GM12878 (cell line): ENCODE measurements around the gene TMC6. TPM values are rescaled to one million over a fixed set of nuclear protein-coding genes. Genes with fewer than 3 reads are reported as not detected.

ENCODE experiments used
- ATAC-seq: fragments of 200-7000 bp; cut with Tn5 transposase; 3 replicates; pipeline ENCODE4 v1.9.1; 2020; ENCODE audit warnings: mild to moderate bottlenecking, moderate library complexity
- BruUV-seq: library from RNA; stranded (reverse); fragments of 400-500 nt; replicated peaks from 2 replicates; lab custom pipeline; 2021; lab: Mats Ljungman, UMichigan
- CTCF ChIA-PET: fragments of 300-600 bp; sonication (Branson Sonifier 250); formaldehyde crosslinking; extraction: SDS; loops from one replicate; lab custom pipeline; 2021; ENCODE audit warnings: inconsistent platforms; lab: Yijun Ruan, JAX
- POLR2A ChIA-PET: fragments of 350-600 bp; formaldehyde crosslinking; extraction: SDS; loops from one replicate; lab custom pipeline; 2021; ENCODE audit warnings: inconsistent platforms; lab: Charles Lee
- RAD21 ChIA-PET: fragments of 300-600 bp; sonication (Branson Sonifier 250); formaldehyde crosslinking; loops from one replicate; lab custom pipeline; 2023; ENCODE audit warnings: antibody characterized with exemption; ENCODE audit not compliant: unreplicated experiment; lab: Charles Lee
- SMC1A ChIA-PET: fragments of 300-600 bp; sonication (Branson Sonifier 250); formaldehyde crosslinking; loops from one replicate; lab custom pipeline; 2023; ENCODE audit not compliant: unreplicated experiment, uncharacterized antibody; lab: Charles Lee
- DNase-seq: peaks from one replicate; pipeline ENCODE4 v3.0.0-alpha.2; 2011; ENCODE audit warnings: low read depth, low spot score
- FAIRE-seq: peaks from 3 replicates; lab custom pipeline; 2011; peaks lifted over from hg19 to GRCh38; lab: Jason Lieb, UNC
- H2AFZ ChIP-seq: 2 replicates; pipeline ENCODE4 v1.6.0; 2011; ENCODE audit warnings: low read depth, low read length, control low read depth; ENCODE audit not compliant: control insufficient read depth
- H3K27ac ChIP-seq: 2 replicates; pipeline ENCODE4 v1.5.1; 2011; ENCODE audit warnings: control low read depth; ENCODE audit not compliant: control insufficient read depth, insufficient read depth
- H3K27me3 ChIP-seq, 2 experiments: replicated peaks in 1 of 2; 2 replicates each; pipeline versions ENCODE4 v1.6.0 to v1.6.1; 2011; ENCODE audit warnings: low read length in 1 of 2; ENCODE audit not compliant: control insufficient read depth in 2 of 2, insufficient read depth in 2 of 2
- H3K36me3 ChIP-seq, 2 experiments: 2 replicates each; pipeline ENCODE4 v1.5.1; 2011; ENCODE audit warnings: low read length in 1 of 2; ENCODE audit not compliant: control insufficient read depth in 2 of 2, insufficient read depth in 2 of 2
- H3K4me1 ChIP-seq: 2 replicates; pipeline ENCODE4 v1.6.1; 2011; ENCODE audit warnings: mild to moderate bottlenecking, low read length, moderate library complexity, mixed read lengths; ENCODE audit not compliant: control insufficient read depth, insufficient read depth
- H3K4me2 ChIP-seq: 2 replicates; pipeline ENCODE4 v1.6.0; 2011; ENCODE audit warnings: control low read depth; ENCODE audit not compliant: control insufficient read depth, insufficient read depth
- H3K4me3 ChIP-seq: fragments of 200-600 bp; sonication (generic); 2 replicates; pipeline ENCODE4 v1.5.1; 2016
- H3K79me2 ChIP-seq: 2 replicates; pipeline ENCODE4 v1.6.0; 2011; ENCODE audit warnings: low read length; ENCODE audit not compliant: control insufficient read depth, insufficient read depth
- H3K9ac ChIP-seq: 2 replicates; pipeline ENCODE4 v1.8.0; 2011; ENCODE audit warnings: low read length, control low read depth, mixed read lengths; ENCODE audit not compliant: control insufficient read depth, insufficient read depth
- H3K9me3 ChIP-seq: replicated peaks from 3 replicates; pipeline ENCODE4 v1.5.1; 2011; ENCODE audit warnings: mild to moderate bottlenecking, low read length; ENCODE audit not compliant: control insufficient read depth, insufficient read depth
- H4K20me1 ChIP-seq: 2 replicates; pipeline ENCODE4 v1.6.0; 2011; ENCODE audit not compliant: control insufficient read depth, insufficient read depth
- BRCA1 ChIP-seq: IDR thresholded peaks from 2 replicates; pipeline ENCODE4 v1.6.1; 2011; ENCODE audit warnings: low read depth, low read length, improper control_type of control experiment
- CHD2 ChIP-seq: IDR thresholded peaks from 2 replicates; pipeline ENCODE4 v1.6.1; 2011; ENCODE audit warnings: low read depth, low read length, improper control_type of control experiment, borderline replicate concordance
- EGR1 ChIP-seq, 2 experiments: IDR thresholded peaks; 1 replicate in 1 of 2; 2 replicates in 1 of 2; pipeline ENCODE4 v1.6.1; 2011 to 2012; ENCODE audit warnings: low read depth in 2 of 2, low read length in 2 of 2, borderline replicate concordance in 1 of 2, mild to moderate bottlenecking in 1 of 2, moderate library complexity in 1 of 2
- IKZF1 ChIP-seq: fragments of 450-650 bp; conservative IDR thresholded peaks from 2 replicates; pipeline ENCODE4 v1.6.1; 2017; ENCODE audit warnings: antibody characterized with exemption, mild to moderate bottlenecking
- IKZF2 ChIP-seq, 2 experiments: fragments of 450-650 bp; IDR thresholded peaks; 2 replicates each; pipeline ENCODE4 v1.6.1; 2017; ENCODE audit warnings: mild to moderate bottlenecking in 2 of 2, moderate library complexity in 2 of 2
- MEF2A ChIP-seq: IDR thresholded peaks from 2 replicates; pipeline ENCODE4 v1.6.1; 2011; ENCODE audit warnings: low read depth, mild to moderate bottlenecking, low read length, moderate library complexity; ENCODE audit not compliant: insufficient read depth
- POU2F2 ChIP-seq: IDR thresholded peaks from 3 replicates; pipeline ENCODE4 v1.6.1; 2011; ENCODE audit warnings: low read depth, mild to moderate bottlenecking, low read length, borderline replicate concordance
- RB1 ChIP-seq: fragments of 450-650 bp; formaldehyde crosslinking; IDR thresholded peaks from 2 replicates; pipeline ENCODE4 v1.6.1; 2017; ENCODE audit warnings: mild to moderate bottlenecking, borderline replicate concordance
- ZZZ3 ChIP-seq: IDR thresholded peaks from 2 replicates; pipeline ENCODE4 v1.6.1; 2011; ENCODE audit warnings: low read depth; ENCODE audit not compliant: control insufficient read depth, insufficient read length
- WGBS: methylation state at CpG from one replicate; pipeline ENCODE4 v1.1.6; 2016; ENCODE audit warnings: low lambda C conversion rate; ENCODE audit not compliant: insufficient replicate concordance, insufficient coverage; ENCODE audit errors: missing lambda C conversion rate; 5-methylcytosine and 5-hydroxymethylcytosine counted together
- in situ Hi-C: fragments of 300-500 bp; cut with MboI; formaldehyde crosslinking; loops from 9 replicates; pipeline ENCODE4 v1.14.3; 2018; ENCODE audit warnings: mixed read lengths
- intact Hi-C: fragments of 100-400 bp; cut with micrococcal nuclease; formaldehyde crosslinking; loops from one replicate; pipeline ENCODE4 v1.14.2; 2022; ENCODE audit not compliant: unreplicated experiment
- polyA plus RNA-seq, 11 experiments: library from polyadenylated mRNA; depleted of rRNA in 4 of 11; unstranded in 6 of 11; stranded (reverse) in 5 of 11; fragments of >200 nt; fragmentation: Nextera tagmentation in 4 of 11; fragmentation: Illumina TruSeq in 1 of 11; extraction: Ambion mirVana in 4 of 11; extraction: Trizol in 1 of 11; gene quantifications; 1 replicate in 1 of 11; 2 replicates in 10 of 11; pipeline versions ENCODE4 v1.2.1 to v1.2.3, GENCODE V29; 2011 to 2016; ENCODE audit warnings: inconsistent platforms in 2 of 11, missing spikeins in 2 of 11, low read depth in 1 of 11
- total RNA-seq, 4 experiments: library from RNA; depleted of rRNA in 3 of 4; stranded (reverse); fragments of >200 nt in 3 of 4; fragmentation: Illumina TruSeq in 1 of 4; extraction: Trizol in 1 of 4; gene quantifications; 2 replicates each; pipeline versions ENCODE4 v1.2.1 to v1.2.3, GENCODE V29; 2013 to 2021
- TF ChIP-seq, protein P1 (sequence below): fragments of 150-350 bp; IDR thresholded peaks from 2 replicates; pipeline ENCODE4 v1.6.1; 2016; ENCODE audit warnings: low read depth, low read length
- TF ChIP-seq, protein P2 (sequence below): IDR thresholded peaks from 2 replicates; pipeline ENCODE4 v1.6.1; 2012; ENCODE audit warnings: improper control_type of control experiment, low read depth, low read length; ENCODE audit not compliant: insufficient replicate concordance
- TF ChIP-seq, protein P3 (sequence below): fragments of 450-650 bp; IDR thresholded peaks from 2 replicates; pipeline ENCODE4 v1.6.1; 2016; ENCODE audit warnings: mild to moderate bottlenecking

Gene TMC6
- total and polyA plus RNA-seq, 10 of the 15 experiments (the other 5 are each of a cell fraction or from before 2014, with no cell fraction given): 1.9 to 232 (median 60.6) TPM

DNA sequence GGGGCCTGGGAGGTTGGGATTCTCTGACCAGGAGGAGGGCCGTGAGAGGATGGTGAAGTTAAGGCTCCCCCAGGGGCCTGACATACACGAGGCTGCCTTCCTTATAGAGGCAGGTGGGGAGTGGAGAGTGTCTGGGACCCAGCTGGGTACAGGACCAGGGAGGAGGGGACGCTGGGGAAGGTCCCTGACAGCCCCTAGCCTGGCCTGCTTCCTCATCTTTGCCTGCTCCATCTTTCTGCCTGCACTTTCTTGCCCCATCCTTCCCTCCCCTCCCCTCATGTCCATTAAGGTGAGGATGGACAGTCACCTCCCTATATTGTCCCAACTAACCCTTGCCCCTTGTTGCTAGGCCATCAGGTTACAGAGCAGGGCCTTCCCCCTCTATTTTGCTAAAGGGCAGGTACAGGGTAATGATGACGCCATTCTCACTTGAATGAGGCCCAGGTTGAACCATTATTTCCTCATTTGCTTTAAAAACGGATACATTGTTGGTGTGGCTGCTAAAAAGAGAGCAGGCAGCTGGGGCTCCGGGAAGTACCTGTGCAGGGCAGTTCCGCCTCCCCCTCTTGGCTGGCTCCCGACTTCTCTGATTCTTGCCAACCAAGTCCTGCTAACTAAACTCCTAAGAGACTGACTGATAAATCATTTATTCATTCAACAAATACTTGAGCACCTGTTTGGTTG, 18.9 kb upstream of the TMC6 start:
- FAIRE-seq (peak; percentile 94), DNase-seq (peak; percentile 85), ATAC-seq (peak; percentile 82)
- H2AFZ ChIP-seq: peak overlapping the region; percentile 31
- TSS peak; percentile 73 for BruUV-seq
- peaks cover 70% of the 10 kb centered on the region for H3K4me1 ChIP-seq
- H3K79me2 ChIP-seq: peaks cover 2% of the 10 kb centered on the region
- H3K36me3 ChIP-seq: no peaks in the 10 kb centered on the region
- no peaks in the 10 kb centered on the region for H3K9me3 ChIP-seq
- in situ Hi-C loops: no loop called here
- ChIA-PET CTCF (interaction anchor here (1.0 to 2.3 kb wide), 8 partner anchors 9 to 103 kb away, joined by 3 to 11 read pairs (median 4); partner anchors contain the start of gene TMC8), RAD21 (interaction anchor here (0.7 to 1.6 kb wide), 6 partner anchors 22 to 40 kb away, joined by 3 to 6 read pairs (median 4); no protein-coding TSS in a partner anchor), SMC1A (interaction anchor here (0.7 to 2.2 kb wide), 9 partner anchors 8 to 73 kb away, joined by 3 to 7 read pairs (median 4); no protein-coding TSS in a partner anchor), POLR2A (interaction anchor here (0.6 to 2.5 kb wide), 13 partner anchors 8 to 188 kb away, joined by 3 to 14 read pairs (median 4); partner anchors contain the start of genes TMC6 and TMC8)
- H3K27me3 ChIP-seq: no peaks in the 10 kb centered on the region
- peak overlapping the region; percentile 96 for H3K27ac ChIP-seq
- intact Hi-C loops: no loop called here
- peak overlapping the region; percentile 10; the same call in 1 of the 2 replicates for H3K4me3 ChIP-seq
- no peaks in the 10 kb centered on the region for H4K20me1 ChIP-seq
- peak overlapping the region; percentile 40 for H3K4me2 ChIP-seq
- 6% methylated on average over 8 of the region's 8 CpGs for WGBS
- peak overlapping the region; percentile 77 for H3K9ac ChIP-seq
- TF ChIP-seq, protein P1, sequence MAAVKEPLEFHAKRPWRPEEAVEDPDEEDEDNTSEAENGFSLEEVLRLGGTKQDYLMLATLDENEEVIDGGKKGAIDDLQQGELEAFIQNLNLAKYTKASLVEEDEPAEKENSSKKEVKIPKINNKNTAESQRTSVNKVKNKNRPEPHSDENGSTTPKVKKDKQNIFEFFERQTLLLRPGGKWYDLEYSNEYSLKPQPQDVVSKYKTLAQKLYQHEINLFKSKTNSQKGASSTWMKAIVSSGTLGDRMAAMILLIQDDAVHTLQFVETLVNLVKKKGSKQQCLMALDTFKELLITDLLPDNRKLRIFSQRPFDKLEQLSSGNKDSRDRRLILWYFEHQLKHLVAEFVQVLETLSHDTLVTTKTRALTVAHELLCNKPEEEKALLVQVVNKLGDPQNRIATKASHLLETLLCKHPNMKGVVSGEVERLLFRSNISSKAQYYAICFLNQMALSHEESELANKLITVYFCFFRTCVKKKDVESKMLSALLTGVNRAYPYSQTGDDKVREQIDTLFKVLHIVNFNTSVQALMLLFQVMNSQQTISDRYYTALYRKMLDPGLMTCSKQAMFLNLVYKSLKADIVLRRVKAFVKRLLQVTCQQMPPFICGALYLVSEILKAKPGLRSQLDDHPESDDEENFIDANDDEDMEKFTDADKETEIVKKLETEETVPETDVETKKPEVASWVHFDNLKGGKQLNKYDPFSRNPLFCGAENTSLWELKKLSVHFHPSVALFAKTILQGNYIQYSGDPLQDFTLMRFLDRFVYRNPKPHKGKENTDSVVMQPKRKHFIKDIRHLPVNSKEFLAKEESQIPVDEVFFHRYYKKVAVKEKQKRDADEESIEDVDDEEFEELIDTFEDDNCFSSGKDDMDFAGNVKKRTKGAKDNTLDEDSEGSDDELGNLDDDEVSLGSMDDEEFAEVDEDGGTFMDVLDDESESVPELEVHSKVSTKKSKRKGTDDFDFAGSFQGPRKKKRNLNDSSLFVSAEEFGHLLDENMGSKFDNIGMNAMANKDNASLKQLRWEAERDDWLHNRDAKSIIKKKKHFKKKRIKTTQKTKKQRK: no peak
- TF ChIP-seq MEF2A (peak; percentile 87), RB1 (no peak; the same call in 1 of the 2 replicates), EGR1 (IDR thresholded peaks at IDR 0.05; ENCODE audit: borderline replicate concordance in 1 of 2, low read depth in 2 of 2, low read length in 2 of 2) (peak in 1 of 2 experiments; percentile 59; a peak in 1 of 3 replicates), IKZF2 (IDR thresholded peaks at IDR 0.05) (peak; percentile 78 to 83; a peak in 3 of 4 replicates), CHD2 (peak; percentile 81), ZZZ3 (no peak), POU2F2 (peak; percentile 70; the same call in 2 of the 3 replicates), IKZF1 (peak; percentile 90), BRCA1 (no peak)
- TF ChIP-seq, protein P2, sequence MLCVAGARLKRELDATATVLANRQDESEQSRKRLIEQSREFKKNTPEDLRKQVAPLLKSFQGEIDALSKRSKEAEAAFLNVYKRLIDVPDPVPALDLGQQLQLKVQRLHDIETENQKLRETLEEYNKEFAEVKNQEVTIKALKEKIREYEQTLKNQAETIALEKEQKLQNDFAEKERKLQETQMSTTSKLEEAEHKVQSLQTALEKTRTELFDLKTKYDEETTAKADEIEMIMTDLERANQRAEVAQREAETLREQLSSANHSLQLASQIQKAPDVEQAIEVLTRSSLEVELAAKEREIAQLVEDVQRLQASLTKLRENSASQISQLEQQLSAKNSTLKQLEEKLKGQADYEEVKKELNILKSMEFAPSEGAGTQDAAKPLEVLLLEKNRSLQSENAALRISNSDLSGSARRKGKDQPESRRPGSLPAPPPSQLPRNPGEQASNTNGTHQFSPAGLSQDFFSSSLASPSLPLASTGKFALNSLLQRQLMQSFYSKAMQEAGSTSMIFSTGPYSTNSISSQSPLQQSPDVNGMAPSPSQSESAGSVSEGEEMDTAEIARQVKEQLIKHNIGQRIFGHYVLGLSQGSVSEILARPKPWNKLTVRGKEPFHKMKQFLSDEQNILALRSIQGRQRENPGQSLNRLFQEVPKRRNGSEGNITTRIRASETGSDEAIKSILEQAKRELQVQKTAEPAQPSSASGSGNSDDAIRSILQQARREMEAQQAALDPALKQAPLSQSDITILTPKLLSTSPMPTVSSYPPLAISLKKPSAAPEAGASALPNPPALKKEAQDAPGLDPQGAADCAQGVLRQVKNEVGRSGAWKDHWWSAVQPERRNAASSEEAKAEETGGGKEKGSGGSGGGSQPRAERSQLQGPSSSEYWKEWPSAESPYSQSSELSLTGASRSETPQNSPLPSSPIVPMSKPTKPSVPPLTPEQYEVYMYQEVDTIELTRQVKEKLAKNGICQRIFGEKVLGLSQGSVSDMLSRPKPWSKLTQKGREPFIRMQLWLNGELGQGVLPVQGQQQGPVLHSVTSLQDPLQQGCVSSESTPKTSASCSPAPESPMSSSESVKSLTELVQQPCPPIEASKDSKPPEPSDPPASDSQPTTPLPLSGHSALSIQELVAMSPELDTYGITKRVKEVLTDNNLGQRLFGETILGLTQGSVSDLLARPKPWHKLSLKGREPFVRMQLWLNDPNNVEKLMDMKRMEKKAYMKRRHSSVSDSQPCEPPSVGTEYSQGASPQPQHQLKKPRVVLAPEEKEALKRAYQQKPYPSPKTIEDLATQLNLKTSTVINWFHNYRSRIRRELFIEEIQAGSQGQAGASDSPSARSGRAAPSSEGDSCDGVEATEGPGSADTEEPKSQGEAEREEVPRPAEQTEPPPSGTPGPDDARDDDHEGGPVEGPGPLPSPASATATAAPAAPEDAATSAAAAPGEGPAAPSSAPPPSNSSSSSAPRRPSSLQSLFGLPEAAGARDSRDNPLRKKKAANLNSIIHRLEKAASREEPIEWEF: peak; percentile 20
- TF ChIP-seq, protein P3, sequence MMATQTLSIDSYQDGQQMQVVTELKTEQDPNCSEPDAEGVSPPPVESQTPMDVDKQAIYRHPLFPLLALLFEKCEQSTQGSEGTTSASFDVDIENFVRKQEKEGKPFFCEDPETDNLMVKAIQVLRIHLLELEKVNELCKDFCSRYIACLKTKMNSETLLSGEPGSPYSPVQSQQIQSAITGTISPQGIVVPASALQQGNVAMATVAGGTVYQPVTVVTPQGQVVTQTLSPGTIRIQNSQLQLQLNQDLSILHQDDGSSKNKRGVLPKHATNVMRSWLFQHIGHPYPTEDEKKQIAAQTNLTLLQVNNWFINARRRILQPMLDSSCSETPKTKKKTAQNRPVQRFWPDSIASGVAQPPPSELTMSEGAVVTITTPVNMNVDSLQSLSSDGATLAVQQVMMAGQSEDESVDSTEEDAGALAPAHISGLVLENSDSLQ: no peak
